Liver (tissue), 3 donors: ENCODE results near the gene ITIH5.

Experiments
- ATF3 ChIP-seq: IDR thresholded peaks from 2 replicates; pipeline ENCODE4 v1.6.1; 2016; ENCODE audit warnings: antibody characterized with exemption
- CTCF ChIP-seq: fragments of 150-350 bp; IDR thresholded peaks from 2 replicates; pipeline ENCODE4 v1.5.1; 2017; ENCODE audit warnings: improper control_type of control experiment, low read depth, low read length; ENCODE audit not compliant: missing input control
- EGR1 ChIP-seq, 2 donors: IDR thresholded peaks; 2 replicates each; pipeline ENCODE4 v1.6.1; 2016 to 2018; ENCODE audit warnings: antibody characterized with exemption in 2 of 2, low read depth in 2 of 2
- FOXA1 ChIP-seq: IDR thresholded peaks from 2 replicates; pipeline ENCODE4 v1.6.1; 2016; ENCODE audit warnings: antibody characterized with exemption
- HNF4A ChIP-seq, 2 donors: conservative IDR thresholded peaks; 2 replicates each; pipeline ENCODE4 v1.6.1; 2016; ENCODE audit warnings: antibody characterized with exemption in 2 of 2, mild to moderate bottlenecking in 2 of 2
- JUND ChIP-seq, 2 donors: IDR thresholded peaks; 2 replicates each; pipeline ENCODE4 v1.6.1; 2016; ENCODE audit warnings: antibody characterized with exemption in 2 of 2
- NR2F2 ChIP-seq: IDR thresholded peaks from 2 replicates; pipeline ENCODE4 v1.6.1; 2016; ENCODE audit warnings: antibody characterized with exemption
- RAD21 ChIP-seq, 2 donors: IDR thresholded peaks; 2 replicates each; pipeline ENCODE4 v1.6.1; 2016; ENCODE audit warnings: antibody characterized with exemption in 2 of 2, mild to moderate bottlenecking in 2 of 2
- RXRA ChIP-seq, 2 donors: IDR thresholded peaks; 2 replicates each; pipeline ENCODE4 v1.6.1; 2017 to 2018; ENCODE audit warnings: antibody characterized with exemption in 2 of 2, mild to moderate bottlenecking in 1 of 2
- TAF1 ChIP-seq: conservative IDR thresholded peaks from 2 replicates; pipeline ENCODE4 v1.6.1; 2016; ENCODE audit warnings: antibody characterized with exemption, mild to moderate bottlenecking
- YY1 ChIP-seq: IDR thresholded peaks from 2 replicates; pipeline ENCODE4 v1.6.1; 2016; ENCODE audit warnings: antibody characterized with exemption, mild to moderate bottlenecking
- ZBTB33 ChIP-seq: IDR thresholded peaks from 2 replicates; pipeline ENCODE4 v1.6.1; 2016; ENCODE audit warnings: antibody characterized with exemption
- TF ChIP-seq, protein P1 (sequence below): IDR thresholded peaks from 2 replicates; pipeline ENCODE4 v1.6.1; 2016; ENCODE audit warnings: antibody characterized with exemption, mild to moderate bottlenecking
- TF ChIP-seq, protein P2 (sequence below): IDR thresholded peaks from 2 replicates; pipeline ENCODE4 v1.6.1; 2016; ENCODE audit warnings: antibody characterized with exemption
- donor health status: healthy.
- donor health status: healthy.

GRCh38 chr10:7577579-7577978, 89.2 kb downstream of the ITIH5 start:
- TF ChIP-seq CTCF (no peak), TAF1 (no peak), YY1 (no peak), FOXA1 (no peak), RXRA (IDR thresholded peaks at IDR 0.05) (no peak), ATF3 (no peak), HNF4A (conservative IDR thresholded peaks at IDR 0.05) (no peak), ZBTB33 (no peak), EGR1 (IDR thresholded peaks at IDR 0.05; ENCODE audit: low read depth in 2 of 2) (no peak), RAD21 (IDR thresholded peaks at IDR 0.05) (no peak), NR2F2 (no peak), JUND (IDR thresholded peaks at IDR 0.05) (no peak)
- TF ChIP-seq, protein P1, sequence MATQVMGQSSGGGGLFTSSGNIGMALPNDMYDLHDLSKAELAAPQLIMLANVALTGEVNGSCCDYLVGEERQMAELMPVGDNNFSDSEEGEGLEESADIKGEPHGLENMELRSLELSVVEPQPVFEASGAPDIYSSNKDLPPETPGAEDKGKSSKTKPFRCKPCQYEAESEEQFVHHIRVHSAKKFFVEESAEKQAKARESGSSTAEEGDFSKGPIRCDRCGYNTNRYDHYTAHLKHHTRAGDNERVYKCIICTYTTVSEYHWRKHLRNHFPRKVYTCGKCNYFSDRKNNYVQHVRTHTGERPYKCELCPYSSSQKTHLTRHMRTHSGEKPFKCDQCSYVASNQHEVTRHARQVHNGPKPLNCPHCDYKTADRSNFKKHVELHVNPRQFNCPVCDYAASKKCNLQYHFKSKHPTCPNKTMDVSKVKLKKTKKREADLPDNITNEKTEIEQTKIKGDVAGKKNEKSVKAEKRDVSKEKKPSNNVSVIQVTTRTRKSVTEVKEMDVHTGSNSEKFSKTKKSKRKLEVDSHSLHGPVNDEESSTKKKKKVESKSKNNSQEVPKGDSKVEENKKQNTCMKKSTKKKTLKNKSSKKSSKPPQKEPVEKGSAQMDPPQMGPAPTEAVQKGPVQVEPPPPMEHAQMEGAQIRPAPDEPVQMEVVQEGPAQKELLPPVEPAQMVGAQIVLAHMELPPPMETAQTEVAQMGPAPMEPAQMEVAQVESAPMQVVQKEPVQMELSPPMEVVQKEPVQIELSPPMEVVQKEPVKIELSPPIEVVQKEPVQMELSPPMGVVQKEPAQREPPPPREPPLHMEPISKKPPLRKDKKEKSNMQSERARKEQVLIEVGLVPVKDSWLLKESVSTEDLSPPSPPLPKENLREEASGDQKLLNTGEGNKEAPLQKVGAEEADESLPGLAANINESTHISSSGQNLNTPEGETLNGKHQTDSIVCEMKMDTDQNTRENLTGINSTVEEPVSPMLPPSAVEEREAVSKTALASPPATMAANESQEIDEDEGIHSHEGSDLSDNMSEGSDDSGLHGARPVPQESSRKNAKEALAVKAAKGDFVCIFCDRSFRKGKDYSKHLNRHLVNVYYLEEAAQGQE = no peak
- TF ChIP-seq, protein P2, sequence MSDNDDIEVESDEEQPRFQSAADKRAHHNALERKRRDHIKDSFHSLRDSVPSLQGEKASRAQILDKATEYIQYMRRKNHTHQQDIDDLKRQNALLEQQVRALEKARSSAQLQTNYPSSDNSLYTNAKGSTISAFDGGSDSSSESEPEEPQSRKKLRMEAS = no peak
